Neural crest cell (in vitro differentiated cells): ENCODE measurements around the gene PPIC. TPM values are rescaled to one million over a fixed set of nuclear protein-coding genes. Genes with fewer than 3 reads are reported as not detected.

Experiments
- DNase-seq: peaks from one replicate; pipeline ENCODE4 v3.0.0; 2021; ENCODE audit warnings: low read depth, mixed read lengths, low spot score
- H3K27ac Mint-ChIP-seq: one replicate; pipeline ENCODE4 v1.8.0; 2021; ENCODE audit warnings: mild to moderate bottlenecking, mixed read lengths; ENCODE audit not compliant: unreplicated experiment
- H3K27me3 Mint-ChIP-seq: 2 replicates; pipeline ENCODE4 v1.8.0; 2021; ENCODE audit warnings: low read depth, mild to moderate bottlenecking, mixed read lengths
- H3K36me3 Mint-ChIP-seq: 2 replicates; pipeline ENCODE4 v1.8.0; 2021; ENCODE audit warnings: low read depth, mild to moderate bottlenecking, mixed read lengths
- H3K4me1 Mint-ChIP-seq: 2 replicates; pipeline ENCODE4 v1.8.0; 2021; ENCODE audit warnings: mixed read lengths
- H3K4me3 Mint-ChIP-seq: one replicate; pipeline ENCODE4 v1.8.0; 2021; ENCODE audit warnings: mild to moderate bottlenecking, mixed read lengths
- H3K9me3 Mint-ChIP-seq: 2 replicates; pipeline ENCODE4 v1.8.0; 2021; ENCODE audit warnings: mixed read lengths
- total RNA-seq: library from RNA; stranded (reverse); gene quantifications from 2 replicates; pipeline ENCODE4 v1.2.1, GENCODE V29; 2021
- TF ChIP-seq, protein P1 (sequence below): fragments of 200-600 bp; sonication (generic); conservative IDR thresholded peaks from 2 replicates; pipeline ENCODE4 v1.5.0; 2021; ENCODE audit warnings: antibody characterized with exemption, mild to moderate bottlenecking

Gene PPIC
- total RNA-seq, 1 donor from 2014 or later = 1.7 TPM

DNA sequence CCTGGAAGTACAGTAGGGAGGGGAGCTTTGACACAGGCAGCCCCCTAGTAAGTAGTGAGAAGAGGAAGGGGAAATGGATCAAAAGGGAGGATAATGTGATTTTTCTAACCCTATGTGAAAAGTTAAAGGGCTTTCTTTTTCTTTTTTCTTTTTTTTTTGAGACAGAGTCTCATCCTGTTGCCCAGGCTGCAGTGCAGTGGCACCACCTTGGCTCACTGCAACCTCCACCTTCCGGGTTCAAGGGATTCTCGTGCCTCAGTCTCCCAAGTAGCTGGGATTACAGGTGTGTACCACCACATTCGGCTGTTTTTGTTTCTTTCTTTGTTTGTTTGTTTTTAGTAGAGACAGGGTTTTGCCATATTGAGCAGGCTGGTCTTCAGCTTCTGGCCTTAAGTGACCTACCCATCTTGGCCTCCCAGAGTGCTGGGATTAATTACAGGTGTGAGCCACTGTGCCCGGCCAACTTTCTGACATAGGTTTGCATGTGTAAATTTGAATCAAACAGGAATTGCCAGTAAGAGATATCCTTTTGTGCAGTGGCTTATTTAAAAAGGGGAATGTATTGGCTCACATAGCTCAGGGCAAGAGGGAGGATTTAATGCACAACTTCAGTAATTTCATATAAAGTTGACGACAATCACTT, 39.1 kb upstream of the PPIC start:
- Mint-ChIP-seq H3K27ac (no peak overlapping the region), H3K4me1 (no peaks in the 10 kb centered on the region), H3K36me3 (no peaks in the 10 kb centered on the region), H3K4me3 (no peak overlapping the region), H3K9me3 (no peaks in the 10 kb centered on the region), H3K27me3 (peaks cover 87% of the 10 kb centered on the region)
- no peak for DNase-seq
- TF ChIP-seq, protein P1, sequence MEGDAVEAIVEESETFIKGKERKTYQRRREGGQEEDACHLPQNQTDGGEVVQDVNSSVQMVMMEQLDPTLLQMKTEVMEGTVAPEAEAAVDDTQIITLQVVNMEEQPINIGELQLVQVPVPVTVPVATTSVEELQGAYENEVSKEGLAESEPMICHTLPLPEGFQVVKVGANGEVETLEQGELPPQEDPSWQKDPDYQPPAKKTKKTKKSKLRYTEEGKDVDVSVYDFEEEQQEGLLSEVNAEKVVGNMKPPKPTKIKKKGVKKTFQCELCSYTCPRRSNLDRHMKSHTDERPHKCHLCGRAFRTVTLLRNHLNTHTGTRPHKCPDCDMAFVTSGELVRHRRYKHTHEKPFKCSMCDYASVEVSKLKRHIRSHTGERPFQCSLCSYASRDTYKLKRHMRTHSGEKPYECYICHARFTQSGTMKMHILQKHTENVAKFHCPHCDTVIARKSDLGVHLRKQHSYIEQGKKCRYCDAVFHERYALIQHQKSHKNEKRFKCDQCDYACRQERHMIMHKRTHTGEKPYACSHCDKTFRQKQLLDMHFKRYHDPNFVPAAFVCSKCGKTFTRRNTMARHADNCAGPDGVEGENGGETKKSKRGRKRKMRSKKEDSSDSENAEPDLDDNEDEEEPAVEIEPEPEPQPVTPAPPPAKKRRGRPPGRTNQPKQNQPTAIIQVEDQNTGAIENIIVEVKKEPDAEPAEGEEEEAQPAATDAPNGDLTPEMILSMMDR = no peak

DNA sequence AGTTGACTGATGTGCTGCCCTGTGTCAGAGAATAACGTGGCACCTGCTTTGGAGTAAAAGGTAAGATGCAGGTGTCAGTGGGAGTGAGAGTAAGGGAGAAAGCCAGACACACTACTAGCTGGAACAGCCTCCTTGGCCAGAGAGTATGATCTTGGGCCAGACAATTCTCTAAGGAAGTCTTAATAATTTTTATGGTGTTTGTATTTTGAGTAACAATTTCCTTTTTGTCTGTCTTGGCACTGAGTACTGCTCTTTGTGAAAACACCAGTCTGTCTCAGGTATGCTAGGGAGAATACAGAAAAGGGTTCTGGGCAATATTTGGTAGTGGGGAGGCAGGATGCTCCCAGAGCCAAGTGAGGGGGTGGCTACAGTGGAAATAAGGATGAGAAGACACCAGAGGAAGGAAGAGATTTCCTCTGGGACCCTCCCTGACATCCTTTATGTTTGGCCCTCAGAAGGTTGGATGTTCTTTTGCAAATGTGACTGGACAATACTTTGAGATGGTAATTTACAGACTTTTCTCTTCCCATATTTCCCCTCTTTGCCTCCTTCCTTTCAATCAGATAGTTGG, 31.9 kb upstream of the PPIC start:
- TF ChIP-seq, protein P1 = no peak
- no peaks in the 10 kb centered on the region for H3K9me3 Mint-ChIP-seq
- peaks cover 62% of the 10 kb centered on the region for H3K27me3 Mint-ChIP-seq
- no peak for DNase-seq
- H3K4me3 Mint-ChIP-seq = no peak overlapping the region
- H3K4me1 Mint-ChIP-seq = no peaks in the 10 kb centered on the region
- no peaks in the 10 kb centered on the region for H3K36me3 Mint-ChIP-seq
- no peak overlapping the region for H3K27ac Mint-ChIP-seq

DNA sequence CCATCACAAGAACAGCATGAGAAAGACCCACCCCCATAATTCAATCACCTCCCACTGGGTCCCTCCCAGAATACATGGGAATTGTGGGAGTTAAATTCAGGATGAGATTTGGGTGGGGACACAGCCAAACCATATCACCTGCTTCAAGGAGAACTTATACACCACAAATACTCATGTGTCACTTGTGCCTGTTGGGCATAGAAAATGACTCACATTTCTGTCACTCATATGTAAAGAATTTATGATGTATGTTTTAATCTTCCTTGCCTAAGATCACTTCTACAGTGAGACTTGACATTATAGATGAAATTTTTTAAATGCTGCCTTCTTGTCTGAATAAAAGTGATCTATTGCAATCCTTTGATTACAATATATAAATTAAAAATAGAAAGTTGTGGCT, 29.5 kb upstream of the PPIC start:
- Mint-ChIP-seq H3K27ac (no peak overlapping the region), H3K36me3 (no peaks in the 10 kb centered on the region), H3K9me3 (peaks cover 4% of the 10 kb centered on the region), H3K4me1 (no peaks in the 10 kb centered on the region), H3K4me3 (no peak overlapping the region), H3K27me3 (peaks cover 40% of the 10 kb centered on the region)
- TF ChIP-seq, protein P1 = no peak
- DNase-seq = no peak

DNA sequence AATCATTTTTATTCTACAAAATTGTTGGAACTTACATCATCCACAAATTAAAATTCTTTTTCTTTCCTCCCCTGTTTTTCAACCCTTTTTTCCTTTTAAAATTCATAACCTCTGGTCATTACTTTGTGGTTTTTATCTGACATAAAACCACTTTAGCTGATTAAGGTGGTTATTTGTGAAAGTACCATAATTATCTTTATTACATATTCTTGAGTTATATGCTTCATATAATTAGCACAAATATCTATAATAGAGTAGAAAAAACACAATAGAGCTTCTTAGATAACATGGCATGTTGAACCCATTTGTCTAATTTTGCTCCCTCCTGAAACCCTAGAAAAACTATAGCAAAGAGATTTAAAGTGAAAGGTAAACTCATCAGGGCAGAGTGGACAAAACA, 22.9 kb upstream of the PPIC start:
- TF ChIP-seq, protein P1 = no peak

DNA sequence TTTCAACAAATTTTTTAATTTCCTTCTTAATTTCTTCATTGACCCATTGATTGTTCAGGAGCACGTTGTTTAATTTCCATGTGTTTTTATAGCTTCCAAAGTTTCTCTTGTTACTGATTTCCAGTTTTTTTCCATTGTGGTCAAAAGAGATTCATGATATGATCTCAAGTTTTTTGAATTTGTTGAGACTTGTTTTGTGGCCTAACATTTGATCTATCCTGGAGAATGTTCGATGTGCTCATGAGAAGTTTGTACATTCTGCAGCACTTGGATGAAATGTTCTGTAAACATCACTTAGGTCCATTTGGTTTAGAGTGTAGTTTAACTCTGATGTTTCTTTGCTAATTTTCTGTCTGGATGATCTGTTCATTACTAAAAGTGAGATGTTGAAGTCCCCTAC, 14.7 kb upstream of the PPIC start:
- Mint-ChIP-seq H3K4me1 (no peaks in the 10 kb centered on the region), H3K27ac (no peak overlapping the region), H3K9me3 (peaks cover 4% of the 10 kb centered on the region), H3K27me3 (peaks cover 27% of the 10 kb centered on the region), H3K36me3 (no peaks in the 10 kb centered on the region), H3K4me3 (no peak overlapping the region)
- no peak for DNase-seq
- TF ChIP-seq, protein P1 = no peak

More for the DNA sequence above, 22.9 kb upstream of the PPIC start:
- no peak overlapping the region for H3K4me3 Mint-ChIP-seq
- H3K36me3 Mint-ChIP-seq = no peaks in the 10 kb centered on the region
- no peak for DNase-seq
- H3K27ac Mint-ChIP-seq = no peak overlapping the region
- peaks cover 9% of the 10 kb centered on the region for H3K27me3 Mint-ChIP-seq
- H3K9me3 Mint-ChIP-seq = peaks cover 12% of the 10 kb centered on the region
- H3K4me1 Mint-ChIP-seq = no peaks in the 10 kb centered on the region
